ENCODE data around the gene RAB7A. TPM values are rescaled to one million over a fixed set of nuclear protein-coding genes. Genes with fewer than 3 reads are reported as not detected.
A peak's percentile ranks its signal among the peaks of the same experiment; 100 is the strongest.

Gene RAB7A
- polyA plus RNA-seq, 2 of the 4 experiments (the other 2 are of a cell fraction): 137 to 160 TPM

DNA sequence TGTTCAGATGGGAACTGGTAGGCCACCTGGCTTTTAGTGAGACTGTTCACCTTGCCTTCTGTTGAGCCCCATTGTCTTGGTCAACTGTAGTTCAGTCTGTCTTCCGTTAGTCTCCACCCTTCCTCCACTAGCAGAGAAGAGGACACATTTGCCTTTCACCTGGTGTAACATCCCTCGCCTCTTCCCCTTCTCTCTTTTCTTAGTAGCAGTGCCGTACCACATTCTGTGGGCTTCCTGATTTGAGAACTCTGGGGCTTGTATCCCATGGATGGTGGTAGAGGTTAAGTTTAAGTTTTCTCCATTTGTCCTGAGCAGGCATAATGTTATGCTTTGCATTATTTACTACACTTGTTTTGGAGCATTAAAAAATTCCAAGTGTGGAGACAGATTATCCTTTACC lies 49.3 kb downstream of the RAB7A start:
- CTCF ChIA-PET: no interaction called here

DNA sequence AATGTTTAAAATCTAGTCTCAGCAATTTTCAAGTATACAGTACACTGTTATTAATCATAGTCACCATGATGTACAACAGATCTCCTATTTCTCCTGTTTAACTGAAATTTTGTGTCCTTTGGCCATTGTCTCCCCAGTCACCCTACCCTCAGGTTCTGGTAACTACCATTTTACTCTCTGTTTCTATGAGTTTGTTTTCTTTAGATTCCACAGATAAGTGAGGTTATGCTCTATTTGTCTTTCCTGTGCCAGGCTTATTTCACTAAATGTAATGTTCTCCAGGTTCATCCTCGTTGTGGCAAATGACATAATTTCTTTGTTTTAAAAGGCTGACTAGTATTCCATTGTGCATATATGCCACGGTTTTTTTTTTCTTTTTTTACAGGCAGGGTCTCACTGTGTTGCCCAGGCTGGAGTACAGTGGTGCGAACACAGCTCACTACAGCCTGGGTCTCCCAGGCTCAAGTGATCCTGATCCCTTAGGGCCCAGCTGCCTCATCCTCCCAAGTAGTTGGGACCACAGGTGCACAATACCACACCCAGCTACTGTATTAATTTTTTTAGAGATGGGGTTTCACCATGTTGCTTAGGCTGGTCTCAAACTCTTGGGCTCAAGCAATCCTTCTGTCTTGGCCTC lies 50.0 kb downstream of the RAB7A start:
- no peak for ATAC-seq
- peaks cover 30% of the 10 kb centered on the region for H3K4me1 ChIP-seq
- ChIA-PET POLR2A (no interaction called here), CTCF (no interaction called here)
- H3K9me3 ChIP-seq: no peaks in the 10 kb centered on the region
- 77% methylated on average over 3 of the region's 3 CpGs for WGBS (ENCODE audit: missing lambda C conversion rate)
- no peak overlapping the region for H3K27ac ChIP-seq
- no peak overlapping the region for H3K4me3 ChIP-seq
- DNase-seq (ENCODE audit: low read depth in 1 of 2, low spot score in 1 of 2): no peak
- FAIRE-seq: no peak
- H3K4me2 ChIP-seq: no peak overlapping the region
- TF ChIP-seq EHF (CRISPR knock-in tag; IDR thresholded peaks at IDR 0.05) (no peak), FOSL2 (IDR thresholded peaks at IDR 0.05) (no peak), FOSL2 (CRISPR knock-in tag; IDR thresholded peaks at IDR 0.05) (no peak), HOXB13 (CRISPR knock-in tag; IDR thresholded peaks at IDR 0.05; ENCODE audit: low read depth) (no peak), GATA3 (IDR thresholded peaks at IDR 0.05; ENCODE audit: borderline replicate concordance) (no peak), ZSCAN20 (CRISPR knock-in tag; IDR thresholded peaks at IDR 0.05) (no peak), CHD4 (IDR thresholded peaks at IDR 0.05; ENCODE audit: borderline replicate concordance) (no peak), RFX5 (IDR thresholded peaks at IDR 0.05) (no peak), POLR2AphosphoS2 (conservative IDR thresholded peaks at IDR 0.05; ENCODE audit: low read length) (no peak), HOXB5 (CRISPR knock-in tag; IDR thresholded peaks at IDR 0.05) (no peak)

More for the DNA sequence above, 49.3 kb downstream of the RAB7A start:
- Histone ChIP-seq H3K4me3 (no peak overlapping the region), H3K9me3 (no peaks in the 10 kb centered on the region), H3K4me2 (no peak overlapping the region), H3K4me1 (peaks cover 28% of the 10 kb centered on the region), H3K27ac (no peak overlapping the region)
- WGBS (ENCODE audit: missing lambda C conversion rate): 91% methylated on average over 3 of the region's 3 CpGs
- ATAC-seq (no peak), DNase-seq (ENCODE audit: low read depth in 1 of 2, low spot score in 1 of 2) (no peak), FAIRE-seq (no peak)
- POLR2A ChIA-PET: no interaction called here
- TF ChIP-seq HEYL (CRISPR knock-in tag; IDR thresholded peaks at IDR 0.05): no peak
- no peak for TF ChIP-seq FOSB (CRISPR knock-in tag; IDR thresholded peaks at IDR 0.05)
- TF ChIP-seq RFX5 (IDR thresholded peaks at IDR 0.05): no peak
- no peak for TF ChIP-seq JUNB (IDR thresholded peaks at IDR 0.05)
- no peak for TF ChIP-seq HDAC2 (IDR thresholded peaks at IDR 0.05)
- TF ChIP-seq CBX2 (IDR thresholded peaks at IDR 0.05; ENCODE audit: borderline replicate concordance, low read depth): no peak
- TF ChIP-seq ZNF302 (CRISPR knock-in tag; IDR thresholded peaks at IDR 0.05): no peak

DNA sequence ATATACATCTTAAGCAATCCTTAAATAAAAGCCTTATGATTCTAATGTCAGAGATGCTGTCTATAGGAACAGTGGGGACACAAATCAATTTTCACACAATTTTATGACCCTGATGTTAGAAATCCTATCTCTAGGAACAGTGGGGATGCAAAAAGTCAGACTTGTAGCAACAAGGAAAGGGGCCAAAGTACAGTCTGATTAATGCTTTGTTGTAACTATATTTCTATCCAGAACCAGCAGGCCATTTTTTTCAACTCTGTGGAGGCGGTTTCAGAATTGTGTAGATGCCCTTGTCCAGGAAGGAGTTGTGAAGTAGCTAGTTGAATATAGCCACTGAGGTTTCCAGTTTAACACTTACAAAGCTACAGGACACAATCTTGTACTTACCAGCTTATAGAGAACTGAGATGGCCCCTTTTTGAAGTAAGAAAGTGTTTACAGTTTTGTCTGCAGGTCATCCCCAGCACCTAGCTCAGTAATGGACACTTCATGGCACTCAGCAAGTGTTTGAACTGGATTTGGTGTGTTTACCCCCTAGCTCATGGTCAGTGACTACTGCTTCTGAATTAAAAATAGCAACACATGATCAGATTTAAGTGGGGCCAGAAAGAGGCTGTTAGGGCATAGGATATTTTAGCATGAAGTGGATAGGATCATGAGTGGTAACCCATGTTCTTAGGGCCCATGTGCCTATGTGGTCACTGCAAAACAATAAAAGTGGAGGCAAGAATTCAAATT lies 54.3 kb downstream of the RAB7A start:
- peaks cover 44% of the 10 kb centered on the region for H3K4me1 ChIP-seq

More for the DNA sequence above, 54.3 kb downstream of the RAB7A start:
- Histone ChIP-seq H3K4me2 (peak overlapping the region; percentile 32; the same call in 2 of the 3 replicates), H3K9me3 (no peaks in the 10 kb centered on the region), H3K27ac (no peak overlapping the region), H3K4me3 (no peak overlapping the region)
- ChIA-PET CTCF (interaction anchor here (0.7 to 2.4 kb wide), 3 partner anchors 15 to 1116 kb away, joined by 3 to 11 read pairs (median 9); no protein-coding TSS in a partner anchor), POLR2A (no interaction called here)
- no peak for DNase-seq (ENCODE audit: low read depth in 1 of 2, low spot score in 1 of 2)
- WGBS (ENCODE audit: missing lambda C conversion rate): 95% methylated on average over 1 of the region's 1 CpG
- no peak for FAIRE-seq
- TF ChIP-seq, protein P1, sequence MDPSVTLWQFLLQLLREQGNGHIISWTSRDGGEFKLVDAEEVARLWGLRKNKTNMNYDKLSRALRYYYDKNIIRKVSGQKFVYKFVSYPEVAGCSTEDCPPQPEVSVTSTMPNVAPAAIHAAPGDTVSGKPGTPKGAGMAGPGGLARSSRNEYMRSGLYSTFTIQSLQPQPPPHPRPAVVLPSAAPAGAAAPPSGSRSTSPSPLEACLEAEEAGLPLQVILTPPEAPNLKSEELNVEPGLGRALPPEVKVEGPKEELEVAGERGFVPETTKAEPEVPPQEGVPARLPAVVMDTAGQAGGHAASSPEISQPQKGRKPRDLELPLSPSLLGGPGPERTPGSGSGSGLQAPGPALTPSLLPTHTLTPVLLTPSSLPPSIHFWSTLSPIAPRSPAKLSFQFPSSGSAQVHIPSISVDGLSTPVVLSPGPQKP (IDR thresholded peaks at IDR 0.05; ENCODE audit: low read depth, low read length): no peak
- TF ChIP-seq ZNF302 (CRISPR knock-in tag; IDR thresholded peaks at IDR 0.05) (no peak), KDM1A (IDR thresholded peaks at IDR 0.05; ENCODE audit: low read depth) (no peak), CBX8 (IDR thresholded peaks at IDR 0.05) (no peak), HOXA7 (CRISPR knock-in tag; IDR thresholded peaks at IDR 0.05) (no peak), HEYL (CRISPR knock-in tag; IDR thresholded peaks at IDR 0.05) (no peak), KDM5A (IDR thresholded peaks at IDR 0.05) (no peak), HOXB5 (CRISPR knock-in tag; IDR thresholded peaks at IDR 0.05) (no peak), HOXB13 (CRISPR knock-in tag; IDR thresholded peaks at IDR 0.05; ENCODE audit: low read depth) (no peak), PHF8 (IDR thresholded peaks at IDR 0.05; ENCODE audit: borderline replicate concordance, low read depth) (no peak), SREBF2 (IDR thresholded peaks at IDR 0.05) (no peak), MYC (IDR thresholded peaks at IDR 0.05; ENCODE audit: borderline replicate concordance, low read length) (no peak), EHF (CRISPR knock-in tag; IDR thresholded peaks at IDR 0.05) (no peak)
- TF ChIP-seq, protein P2, sequence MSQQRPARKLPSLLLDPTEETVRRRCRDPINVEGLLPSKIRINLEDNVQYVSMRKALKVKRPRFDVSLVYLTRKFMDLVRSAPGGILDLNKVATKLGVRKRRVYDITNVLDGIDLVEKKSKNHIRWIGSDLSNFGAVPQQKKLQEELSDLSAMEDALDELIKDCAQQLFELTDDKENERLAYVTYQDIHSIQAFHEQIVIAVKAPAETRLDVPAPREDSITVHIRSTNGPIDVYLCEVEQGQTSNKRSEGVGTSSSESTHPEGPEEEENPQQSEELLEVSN (IDR thresholded peaks at IDR 0.05; ENCODE audit: borderline replicate concordance, low read depth): no peak
- TF ChIP-seq, protein P3, sequence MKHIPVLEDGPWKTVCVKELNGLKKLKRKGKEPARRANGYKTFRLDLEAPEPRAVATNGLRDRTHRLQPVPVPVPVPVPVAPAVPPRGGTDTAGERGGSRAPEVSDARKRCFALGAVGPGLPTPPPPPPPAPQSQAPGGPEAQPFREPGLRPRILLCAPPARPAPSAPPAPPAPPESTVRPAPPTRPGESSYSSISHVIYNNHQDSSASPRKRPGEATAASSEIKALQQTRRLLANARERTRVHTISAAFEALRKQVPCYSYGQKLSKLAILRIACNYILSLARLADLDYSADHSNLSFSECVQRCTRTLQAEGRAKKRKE (CRISPR knock-in tag; IDR thresholded peaks at IDR 0.05; ENCODE audit: low read depth): no peak
- ATAC-seq: no peak
